K562 (cell line): ENCODE results near the gene MRO.

ENCODE experiments used
- ATF3 ChIP-seq, 2 experiments: fragments of 450-650 bp in 1 of 2; sonication (generic) in 1 of 2; formaldehyde crosslinking in 1 of 2; IDR thresholded peaks in 1 of 2; conservative IDR thresholded peaks in 1 of 2; 2 replicates each; pipeline versions ENCODE4 v1.6.1 to v1.8.1; 2016 to 2023; ENCODE audit warnings: mild to moderate bottlenecking in 2 of 2, moderate library complexity in 2 of 2, inconsistent platforms in 1 of 2, missing genetic modification reagents in 1 of 2
- CTCF ChIP-seq, 3 experiments: IDR thresholded peaks in 2 of 3; conservative IDR thresholded peaks in 1 of 3; 2 replicates each; pipeline ENCODE4 v1.5.1; 2011 to 2012; ENCODE audit warnings: low read length in 3 of 3, mild to moderate bottlenecking in 3 of 3, control low read depth in 2 of 3, improper control_type of control experiment in 1 of 3, inconsistent platforms in 1 of 3, low read depth in 1 of 3, mixed read lengths in 1 of 3, moderate library complexity in 1 of 3; ENCODE audit not compliant: insufficient read depth in 2 of 3
- DNMT1 ChIP-seq: fragments of 450-650 bp; IDR thresholded peaks from 2 replicates; pipeline ENCODE4 v1.6.1; 2016; ENCODE audit warnings: antibody characterized with exemption, mild to moderate bottlenecking
- POLR2A ChIP-seq: fragments of 450-650 bp; conservative IDR thresholded peaks from 2 replicates; pipeline ENCODE4 v1.6.1; 2016
- PRMT5 ChIP-seq: sonication (generic); formaldehyde crosslinking; IDR thresholded peaks from 2 replicates; pipeline ENCODE4 v1.5.0; 2020; ENCODE audit warnings: missing genetic modification reagents
- RBBP5 ChIP-seq: fragments of 200-600 bp; sonication (generic); IDR thresholded peaks from 2 replicates; pipeline ENCODE4 v1.6.1; 2012; ENCODE audit warnings: borderline replicate concordance, mild to moderate bottlenecking, low read length, control low read depth, inconsistent platforms; ENCODE audit not compliant: insufficient read depth, poor library complexity, severe bottlenecking
- REST ChIP-seq, 2 experiments: fragments of 450-650 bp; formaldehyde crosslinking in 1 of 2; IDR thresholded peaks; 2 replicates each; pipeline versions ENCODE4 v1.4.0 to v1.6.1; 2014 to 2020; ENCODE audit warnings: mild to moderate bottlenecking in 2 of 2, borderline replicate concordance in 1 of 2, low read depth in 1 of 2
- RFX1 ChIP-seq: fragments of 450-650 bp; IDR thresholded peaks from 2 replicates; pipeline ENCODE4 v1.6.1; 2016; ENCODE audit warnings: mild to moderate bottlenecking, moderate library complexity
- RNF2 ChIP-seq: sonication (generic); IDR thresholded peaks from 2 replicates; pipeline ENCODE4 v1.6.1; 2016
- SIN3A ChIP-seq, 2 experiments: fragments of 150-350 bp in 1 of 2; IDR thresholded peaks; 2 replicates each; pipeline ENCODE4 v1.6.1; 2011 to 2016; ENCODE audit warnings: borderline replicate concordance in 2 of 2, low read depth in 2 of 2, low read length in 2 of 2, mild to moderate bottlenecking in 2 of 2, moderate library complexity in 2 of 2; ENCODE audit not compliant: control insufficient read depth in 1 of 2
- SOX6 ChIP-seq: fragments of 450-650 bp; IDR thresholded peaks from 2 replicates; pipeline ENCODE4 v1.6.1; 2014; ENCODE audit warnings: mild to moderate bottlenecking

GRCh38 chr18:50819728-50820378 lies at the start of gene MRO:
- TF ChIP-seq CTCF (IDR thresholded peaks at IDR 0.05 in 2 of 3, conservative IDR thresholded peaks at IDR 0.05 in 1 of 3; ENCODE audit: insufficient read depth in 2 of 3, low read depth in 1 of 3, low read length in 3 of 3) (peak; percentile 86 to 89 (median 88)), SIN3A (IDR thresholded peaks at IDR 0.05; ENCODE audit: borderline replicate concordance in 2 of 2, control insufficient read depth in 1 of 2, low read depth in 2 of 2, low read length in 2 of 2) (no peak), SOX6 (no peak), DNMT1 (no peak), POLR2A (no peak), RNF2 (no peak), REST (IDR thresholded peaks at IDR 0.05; ENCODE audit: borderline replicate concordance) (peak; percentile 84), REST (CRISPR knock-in tag; IDR thresholded peaks at IDR 0.05; ENCODE audit: low read depth) (no peak), RBBP5 (no peak), ATF3 (IDR thresholded peaks at IDR 0.05) (no peak), ATF3 (CRISPR knock-in tag; conservative IDR thresholded peaks at IDR 0.05) (no peak), RFX1 (no peak), PRMT5 (CRISPR knock-in tag) (no peak)
